Measurements from ENCODE around the gene SERPINA10. TPM values are rescaled to one million over a fixed set of nuclear protein-coding genes. Genes with fewer than 3 reads are reported as not detected.

The SERPINA10 gene, protein sequence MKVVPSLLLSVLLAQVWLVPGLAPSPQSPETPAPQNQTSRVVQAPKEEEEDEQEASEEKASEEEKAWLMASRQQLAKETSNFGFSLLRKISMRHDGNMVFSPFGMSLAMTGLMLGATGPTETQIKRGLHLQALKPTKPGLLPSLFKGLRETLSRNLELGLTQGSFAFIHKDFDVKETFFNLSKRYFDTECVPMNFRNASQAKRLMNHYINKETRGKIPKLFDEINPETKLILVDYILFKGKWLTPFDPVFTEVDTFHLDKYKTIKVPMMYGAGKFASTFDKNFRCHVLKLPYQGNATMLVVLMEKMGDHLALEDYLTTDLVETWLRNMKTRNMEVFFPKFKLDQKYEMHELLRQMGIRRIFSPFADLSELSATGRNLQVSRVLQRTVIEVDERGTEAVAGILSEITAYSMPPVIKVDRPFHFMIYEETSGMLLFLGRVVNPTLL
- total RNA-seq = not detected

DNA sequence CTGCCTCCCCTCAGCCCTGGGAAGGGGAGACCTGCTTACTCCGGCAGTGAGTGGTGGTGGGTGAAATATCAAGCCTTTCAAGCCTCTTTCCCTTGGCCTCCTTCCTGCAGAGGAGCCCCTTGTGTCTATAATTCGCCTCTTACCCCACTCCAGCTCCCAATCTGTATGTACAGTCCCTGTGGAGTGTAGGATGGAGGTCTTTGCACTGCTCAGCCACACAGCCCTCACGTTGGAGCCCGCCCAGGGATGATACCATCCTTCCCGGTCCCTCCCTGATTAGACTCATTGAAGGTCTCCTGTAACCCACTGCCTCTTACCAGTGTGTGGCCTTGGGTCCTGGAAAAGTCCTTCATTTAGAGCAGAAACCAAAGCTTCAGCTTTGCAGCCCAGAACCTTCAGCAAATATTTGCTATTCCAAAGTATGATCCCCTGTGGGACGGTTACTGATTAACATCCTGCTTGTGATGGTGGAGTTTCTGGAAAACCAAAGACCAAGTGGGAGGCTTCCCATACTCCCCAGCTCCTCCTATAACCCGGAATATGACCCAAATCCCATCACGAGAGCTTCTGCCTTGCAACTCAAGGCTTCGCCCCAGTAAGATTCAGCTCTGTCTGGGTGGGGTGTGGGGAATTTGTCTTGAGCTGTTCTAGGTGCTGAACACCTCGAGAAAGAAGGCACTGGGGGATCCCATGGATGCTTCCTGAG lies at the start of gene SERPINA10:
Gene SERPINA10 (minus strand): TSS at position 397 of the 706 bp plus-strand sequence. CDS start 2,675 bp downstream, outside the sequence.
- no peak for DNase-seq

- DNase-seq = peak; percentile 97
These were observed 49.4 kb upstream of the SERPINA10 start for GRCh38 chr14:94342334-94342934.

- peak; percentile 56 for DNase-seq
These were observed 48.7 kb upstream of the SERPINA10 start for GRCh38 chr14:94341656-94342333.

GRCh38 chr14:94340533-94340932 lies 47.5 kb upstream of the SERPINA10 start:
- no peak for DNase-seq

- DNase-seq = no peak
These were observed 45.0 kb upstream of the SERPINA10 start for GRCh38 chr14:94338023-94338422.

GRCh38 chr14:94337274-94337673 lies 44.2 kb upstream of the SERPINA10 start:
- no peak for DNase-seq

DNA sequence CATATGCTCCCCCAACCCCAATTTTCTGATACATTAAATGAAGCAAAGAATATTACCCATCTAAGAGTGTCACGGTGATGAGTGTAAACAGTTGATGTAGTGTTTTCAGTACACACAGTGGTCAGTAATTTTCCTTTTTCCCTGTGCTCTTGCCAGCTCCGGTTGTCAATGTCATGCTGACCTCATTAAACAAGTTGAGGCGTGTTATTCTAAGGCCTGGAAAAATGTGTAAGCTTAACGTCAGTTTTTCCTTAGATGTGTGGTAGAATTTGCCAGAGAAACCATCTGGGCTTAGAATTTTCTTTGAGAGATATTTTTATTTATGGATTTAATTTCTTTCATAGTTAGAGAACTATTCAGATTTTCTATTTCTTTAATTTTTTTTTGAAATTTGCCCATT lies 41.8 kb upstream of the SERPINA10 start:
- DNase-seq = no peak

- DNase-seq = no peak
These were observed 39.5 kb upstream of the SERPINA10 start for GRCh38 chr14:94332587-94332986.

DNA sequence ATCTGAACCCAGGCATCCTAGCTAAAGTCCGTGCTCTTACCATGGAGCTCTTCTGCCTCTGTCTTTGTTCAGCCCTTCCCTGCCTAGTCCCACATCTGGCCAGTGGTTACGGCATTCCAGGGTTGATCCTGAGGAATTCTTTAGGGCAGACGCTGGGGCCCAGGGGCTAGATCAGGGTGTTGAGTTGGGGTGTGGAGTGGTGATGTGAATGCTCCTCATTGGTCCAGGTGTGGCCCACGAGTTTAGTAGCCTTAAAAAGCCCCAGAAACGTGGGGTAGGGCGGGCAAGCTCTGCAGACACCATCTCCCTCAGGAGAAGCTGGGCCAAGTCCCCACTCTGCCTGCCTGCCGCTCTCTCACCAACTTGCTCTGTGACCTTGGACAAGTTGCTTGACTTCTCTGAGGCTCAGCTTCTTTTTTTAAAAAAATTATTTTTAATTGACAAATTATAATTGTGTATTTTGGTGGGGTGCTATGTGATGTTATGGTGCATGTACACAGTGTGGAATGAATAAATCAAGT lies 39.1 kb upstream of the SERPINA10 start:
- DNase-seq = no peak

DNA sequence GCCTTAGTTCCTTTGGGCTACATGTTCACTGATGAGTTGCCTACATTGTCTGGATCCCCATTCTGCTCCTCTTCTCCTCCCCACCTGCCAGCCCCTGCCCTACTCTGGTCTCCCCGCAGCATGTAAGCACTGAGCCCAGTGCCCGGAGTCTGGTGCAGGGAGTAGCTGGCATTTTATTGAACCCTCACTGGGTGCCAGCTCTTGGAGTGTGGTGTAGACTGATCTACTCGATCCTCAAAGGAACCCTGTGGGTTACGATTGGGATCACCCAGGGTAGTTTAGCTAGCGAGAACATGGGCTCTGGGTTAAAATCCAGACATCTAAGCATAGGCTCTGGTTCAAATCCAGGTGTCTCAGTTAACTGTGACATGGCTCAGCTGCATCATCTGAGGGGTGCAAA lies 38.4 kb upstream of the SERPINA10 start:
- DNase-seq = no peak

DNA sequence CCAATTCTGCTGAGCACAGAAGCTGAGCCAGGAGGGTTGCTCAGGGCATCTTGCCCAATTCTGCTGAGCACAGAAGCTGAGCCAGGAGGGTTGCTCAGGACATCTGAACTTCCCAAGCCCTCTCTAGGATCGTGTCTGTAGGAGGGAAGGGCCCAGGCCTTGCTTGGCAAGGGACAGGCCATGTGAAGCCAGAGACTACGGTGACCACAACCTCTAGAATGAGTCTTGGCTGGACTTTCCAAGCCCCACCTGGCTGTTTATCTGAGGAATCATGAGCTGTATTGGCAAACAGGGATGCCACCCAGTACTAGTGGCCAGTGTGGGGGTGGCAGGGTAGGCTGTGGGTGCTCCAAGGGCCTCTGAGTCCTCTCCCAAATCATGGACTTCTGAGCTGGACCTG lies 37.8 kb upstream of the SERPINA10 start:
- no peak for DNase-seq

DNA sequence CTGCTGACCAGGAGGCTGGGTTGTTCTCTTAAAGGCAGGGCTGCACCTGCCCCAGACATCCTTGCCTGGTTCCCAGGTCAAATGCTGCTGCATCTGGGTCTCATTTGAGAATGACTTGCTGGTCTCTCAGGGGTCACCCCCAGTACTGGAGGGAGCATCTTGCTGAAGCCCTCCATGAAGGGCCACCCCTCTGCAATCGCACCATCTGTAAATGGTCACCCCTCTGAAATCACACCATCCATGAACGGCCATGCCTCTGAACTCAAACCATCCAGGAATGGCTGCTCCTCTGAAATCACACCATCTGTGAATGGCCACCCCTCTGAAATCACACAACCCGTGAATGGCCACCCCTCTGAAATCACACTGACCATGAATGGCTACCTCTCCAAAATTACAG lies 37.4 kb upstream of the SERPINA10 start:
- no peak for DNase-seq

DNA sequence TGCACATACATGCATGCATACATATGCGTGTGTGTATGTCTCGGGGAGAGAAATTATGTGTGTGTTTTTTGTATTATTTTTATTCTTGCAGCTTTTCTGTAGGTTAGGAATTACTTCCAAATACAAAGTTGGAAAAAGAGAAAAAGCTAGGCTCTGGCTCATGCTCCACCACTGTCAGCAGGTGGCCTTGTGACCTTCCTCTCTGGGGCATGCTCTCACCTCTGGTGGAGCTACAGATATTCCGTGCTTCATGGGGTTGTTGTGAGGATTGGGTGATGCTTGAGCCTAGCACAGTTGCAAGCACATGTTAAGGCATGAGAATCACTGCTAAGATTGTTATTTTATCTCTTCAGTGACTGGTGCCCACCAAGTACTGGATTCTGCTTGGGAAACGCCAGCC lies 36.8 kb upstream of the SERPINA10 start:
- DNase-seq = no peak

DNA sequence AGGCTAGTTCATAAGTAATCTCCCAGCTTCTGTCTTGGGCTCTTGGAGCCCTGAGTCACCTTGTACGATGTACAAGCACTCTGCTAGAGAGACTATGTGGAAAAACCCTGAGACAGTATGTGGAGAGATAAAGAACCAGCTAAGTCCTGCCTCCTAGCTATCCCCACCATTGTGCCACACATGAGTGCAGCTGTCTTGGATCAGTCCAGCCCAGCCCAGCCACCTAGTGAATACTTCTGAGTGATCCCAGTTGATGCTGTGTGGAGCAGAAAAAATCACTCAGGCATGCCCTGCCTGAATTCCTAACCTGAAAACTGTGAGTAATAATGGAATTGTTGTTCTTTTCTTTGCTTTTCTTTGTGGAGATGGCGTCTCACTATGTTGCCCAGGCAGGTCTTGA lies 35.1 kb upstream of the SERPINA10 start:
- DNase-seq = no peak

GRCh38 chr14:94322648-94323570 lies 29.8 kb upstream of the SERPINA10 start, which contains the start of gene SERPINA6:
Gene SERPINA6 (minus strand): TSS chr14:94323336. CDS start chr14:94314648, 8,688 bp downstream.
- no peak for DNase-seq

GRCh38 chr14:94321421-94322271 lies 28.6 kb upstream of the SERPINA10 start:
- DNase-seq = no peak

DNA sequence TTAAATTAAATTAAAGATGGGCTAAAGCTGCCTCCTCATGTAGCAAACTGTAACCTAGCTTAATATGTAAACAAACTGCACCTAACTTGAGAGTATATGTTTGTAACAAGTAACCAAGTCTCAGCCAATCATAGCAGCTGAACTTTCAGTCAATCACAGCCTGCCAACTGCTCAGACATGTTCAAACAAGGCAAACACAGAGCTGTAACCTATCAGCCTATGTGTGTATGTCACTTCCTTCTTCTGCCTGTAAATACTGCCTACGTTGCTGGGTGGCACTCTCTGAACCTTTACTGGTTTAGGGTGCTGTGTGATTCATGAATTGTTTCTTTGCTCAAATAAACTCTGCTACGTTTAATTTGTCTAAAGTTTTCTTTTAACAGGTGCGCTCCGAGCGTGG lies 27.2 kb upstream of the SERPINA10 start:
- DNase-seq = no peak

DNA sequence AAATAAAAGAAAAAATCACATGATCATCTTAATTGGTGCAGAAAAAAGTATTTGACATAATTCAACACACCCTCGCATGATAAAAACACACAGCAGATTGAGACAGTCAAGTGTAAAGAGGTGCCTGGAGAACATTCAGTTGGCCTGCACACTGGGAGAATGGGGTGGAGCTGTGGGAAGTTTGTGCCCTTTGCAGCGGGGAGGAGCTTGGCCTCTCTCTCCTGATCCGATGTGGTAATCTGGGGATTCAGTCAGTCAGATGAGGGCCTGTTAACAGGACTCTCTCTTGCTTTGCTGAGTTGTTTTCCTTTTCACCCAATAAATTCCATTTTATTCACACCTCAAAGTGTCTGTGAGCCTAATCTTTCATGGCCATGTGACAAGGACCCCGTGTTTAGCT lies 24.2 kb upstream of the SERPINA10 start:
- DNase-seq = no peak

- DNase-seq = no peak
These were observed 23.6 kb upstream of the SERPINA10 start for GRCh38 chr14:94316692-94317091.

GRCh38 chr14:94314890-94315289 lies 21.8 kb upstream of the SERPINA10 start:
- DNase-seq = no peak

Data from skin of body (tissue), 2 donors.